Psoas muscle (tissue), 8 donors: Measurements from ENCODE around the gene RNF152. TPM values are rescaled to one million over a fixed set of nuclear protein-coding genes. Genes with fewer than 3 reads are reported as not detected.

ENCODE experiments used
- ATAC-seq, 4 donors: fragments of 200-7000 bp; cut with Tn5 transposase; one replicate each; pipeline ENCODE4 v1.9.1; 2020; ENCODE audit warnings: moderate library complexity in 3 of 4, mild to moderate bottlenecking in 2 of 4
- DNase-seq, 2 donors: peaks; one replicate each; pipeline ENCODE4 v3.0.0-alpha.2; 2020
- H3K27ac ChIP-seq: fragments of 200-600 bp; one replicate; pipeline ENCODE4 v1.8.0; 2022
- H3K27me3 ChIP-seq, 3 donors: fragments of 200-600 bp in 1 of 3; one replicate each; pipeline versions ENCODE4 v1.6.1 to v1.8.0; 2013 to 2022; ENCODE audit warnings: low read length in 2 of 3, mild to moderate bottlenecking in 2 of 3, moderate library complexity in 1 of 3; ENCODE audit not compliant: insufficient read depth in 3 of 3
- H3K36me3 ChIP-seq, 2 donors: fragments of 200-600 bp in 1 of 2; one replicate each; pipeline versions ENCODE4 v1.6.1 to v1.8.0; 2013 to 2022; ENCODE audit warnings: low read depth in 1 of 2, mild to moderate bottlenecking in 1 of 2, moderate library complexity in 1 of 2; ENCODE audit not compliant: insufficient read depth in 1 of 2
- H3K4me1 ChIP-seq: fragments of 200-600 bp; one replicate; pipeline ENCODE4 v1.8.0; 2022
- H3K4me3 ChIP-seq: fragments of 200-600 bp; one replicate; pipeline ENCODE4 v1.8.0; 2022; ENCODE audit warnings: mild to moderate bottlenecking
- H3K9me3 ChIP-seq: fragments of 200-600 bp; one replicate; pipeline ENCODE4 v1.8.0; 2022
- CTCF ChIP-seq: fragments of 200-600 bp; IDR thresholded peaks from one replicate; pipeline ENCODE4 v1.8.0; 2022; ENCODE audit warnings: antibody characterized with exemption
- WGBS, 3 donors: extraction: QIAGEN DNeasy Blood & Tissue Kit; methylation state at CpG; one replicate each; pipeline versions ENCODE4 v1.1.6 to v1.1.7; 2013; 5-methylcytosine and 5-hydroxymethylcytosine counted together
- intact Hi-C, 2 donors: fragments of 100-400 bp; cut with DNase I; formaldehyde crosslinking; loops; one replicate each; pipeline versions ENCODE4 v1.11.0 to v1.14.2; 2022
- polyA plus RNA-seq, 3 donors: library from polyadenylated mRNA; stranded (reverse); fragments of 200-250 nt; gene quantifications; one replicate each; pipeline ENCODE4 v1.2.3, GENCODE V29; 2013
- total RNA-seq, 4 donors: library from RNA; stranded (reverse); fragmentation: NEBNext Ultra II Directional in 2 of 4; extraction: Animal tissue kit (Norgen Biotek cat#: 25700) in 2 of 4; gene quantifications; one replicate each; pipeline versions ENCODE4 v1.2.1 to v1.2.4, GENCODE V29; 2021 to 2023
- donor health status: healthy with polysubstance abuse.
- donor health status: DM: no; HTN: no; CAD: no; lungs with moderate emphysema.
- donor health status: Bipolar disorder and iron deficiency.
- donor health status: healthy.
- donor health status: DM: yes; HTN: yes; CAD: no.
- donor health status: DM: no; HTN: no; CAD: no.
- donor health status: DM: no; HTN: no; CAD: no.
- donor health status: DM: yes; HTN: yes; CAD: no.

Gene RNF152
- total and polyA plus RNA-seq, 7 donors, result 0.48 to 4.0 (median 2.5) TPM

GRCh38 chr18:61876899-61877298, 15.9 kb downstream of the RNF152 start:
- Histone ChIP-seq H3K27me3 (no peaks in the 10 kb centered on the region), H3K4me3 (no peak overlapping the region), H3K4me1 (no peaks in the 10 kb centered on the region), H3K36me3 (no peaks in the 10 kb centered on the region), H3K9me3 (no peaks in the 10 kb centered on the region), H3K27ac (no peak overlapping the region)
- 76 to 82% (median 81%) methylated on average over 4 of the region's 4 CpGs for WGBS, 3 donors
- no peak for ATAC-seq
- no peak for TF ChIP-seq CTCF
- DNase-seq, result no peak
- intact Hi-C loops, result no loop called here

- ATAC-seq, result no peak
- WGBS, 3 donors, result 43 to 45% (median 43%) methylated on average over 8 of the region's 8 CpGs
- H3K4me3 ChIP-seq, result no peak overlapping the region
- no peak for TF ChIP-seq CTCF
- no peaks in the 10 kb centered on the region for H3K36me3 ChIP-seq
- no peaks in the 10 kb centered on the region for H3K9me3 ChIP-seq
- no peaks in the 10 kb centered on the region for H3K27me3 ChIP-seq
- no peak for DNase-seq
- intact Hi-C loops, result no loop called here
- no peaks in the 10 kb centered on the region for H3K4me1 ChIP-seq
- no peak overlapping the region for H3K27ac ChIP-seq
These were observed 22.7 kb downstream of the RNF152 start for GRCh38 chr18:61870151-61870550.

GRCh38 chr18:61869636-61870035, 23.2 kb downstream of the RNF152 start:
- H3K9me3 ChIP-seq, result no peaks in the 10 kb centered on the region
- DNase-seq (no peak), ATAC-seq (no peak)
- H3K4me3 ChIP-seq, result no peak overlapping the region
- no peak for TF ChIP-seq CTCF
- intact Hi-C loops, result no loop called here
- no peaks in the 10 kb centered on the region for H3K4me1 ChIP-seq
- no peaks in the 10 kb centered on the region for H3K27me3 ChIP-seq
- no peaks in the 10 kb centered on the region for H3K36me3 ChIP-seq
- H3K27ac ChIP-seq, result no peak overlapping the region
- WGBS, 3 donors, result 70 to 75% (median 75%) methylated on average over 4 of the region's 4 CpGs

- ATAC-seq (no peak), DNase-seq (no peak)
- intact Hi-C loops, result no loop called here
- no peak for TF ChIP-seq CTCF
- Histone ChIP-seq H3K27me3 (no peaks in the 10 kb centered on the region), H3K4me1 (no peaks in the 10 kb centered on the region), H3K4me3 (no peak overlapping the region), H3K9me3 (no peaks in the 10 kb centered on the region), H3K27ac (no peak overlapping the region), H3K36me3 (no peaks in the 10 kb centered on the region)
- 37 to 43% (median 39%) methylated on average over 3 of the region's 3 CpGs for WGBS, 3 donors
These were observed 27.2 kb downstream of the RNF152 start for GRCh38 chr18:61865466-61866175.

GRCh38 chr18:61861372-61861771, 31.4 kb downstream of the RNF152 start:
- H3K27ac ChIP-seq, result no peak overlapping the region
- H3K4me1 ChIP-seq, result no peaks in the 10 kb centered on the region
- ATAC-seq (no peak), DNase-seq (no peak)
- H3K36me3 ChIP-seq, result no peaks in the 10 kb centered on the region
- intact Hi-C loops, result loop anchor here in 1 of 2 donors (5.0 kb wide), 1 partner anchor 129 kb away; no protein-coding TSS in a partner anchor
- H3K9me3 ChIP-seq, result no peaks in the 10 kb centered on the region
- 89 to 94% (median 90%) methylated on average over 3 of the region's 3 CpGs for WGBS, 3 donors
- H3K27me3 ChIP-seq, result no peaks in the 10 kb centered on the region
- no peak for TF ChIP-seq CTCF
- H3K4me3 ChIP-seq, result no peak overlapping the region
